ENCODE data around the gene MLLT1.

DNA sequence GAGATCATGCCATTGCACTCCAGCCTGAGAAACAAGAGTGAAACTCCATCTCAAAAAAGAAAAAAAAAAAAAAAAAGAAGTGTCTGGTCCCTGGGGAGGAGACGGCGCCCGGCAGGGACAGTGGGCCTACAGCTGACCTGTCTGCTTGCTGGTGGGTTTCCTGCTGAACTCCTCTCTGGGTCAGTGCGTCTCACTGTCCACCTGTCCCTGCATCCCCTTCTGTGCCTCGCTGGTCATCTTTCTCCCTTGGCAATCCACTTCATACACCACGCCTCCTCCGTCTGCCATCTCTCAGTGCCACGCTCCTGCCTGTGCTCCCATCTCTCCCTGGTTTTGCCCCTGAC, 80.9 kb downstream of the MLLT1 start:
- TF ChIP-seq POLR2A (IDR thresholded peaks at IDR 0.05; ENCODE audit: extremely low read depth, insufficient read length): no peak
- TF ChIP-seq, protein P1, sequence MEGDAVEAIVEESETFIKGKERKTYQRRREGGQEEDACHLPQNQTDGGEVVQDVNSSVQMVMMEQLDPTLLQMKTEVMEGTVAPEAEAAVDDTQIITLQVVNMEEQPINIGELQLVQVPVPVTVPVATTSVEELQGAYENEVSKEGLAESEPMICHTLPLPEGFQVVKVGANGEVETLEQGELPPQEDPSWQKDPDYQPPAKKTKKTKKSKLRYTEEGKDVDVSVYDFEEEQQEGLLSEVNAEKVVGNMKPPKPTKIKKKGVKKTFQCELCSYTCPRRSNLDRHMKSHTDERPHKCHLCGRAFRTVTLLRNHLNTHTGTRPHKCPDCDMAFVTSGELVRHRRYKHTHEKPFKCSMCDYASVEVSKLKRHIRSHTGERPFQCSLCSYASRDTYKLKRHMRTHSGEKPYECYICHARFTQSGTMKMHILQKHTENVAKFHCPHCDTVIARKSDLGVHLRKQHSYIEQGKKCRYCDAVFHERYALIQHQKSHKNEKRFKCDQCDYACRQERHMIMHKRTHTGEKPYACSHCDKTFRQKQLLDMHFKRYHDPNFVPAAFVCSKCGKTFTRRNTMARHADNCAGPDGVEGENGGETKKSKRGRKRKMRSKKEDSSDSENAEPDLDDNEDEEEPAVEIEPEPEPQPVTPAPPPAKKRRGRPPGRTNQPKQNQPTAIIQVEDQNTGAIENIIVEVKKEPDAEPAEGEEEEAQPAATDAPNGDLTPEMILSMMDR (IDR thresholded peaks at IDR 0.05; ENCODE audit: low read depth, low read length): no peak
- TF ChIP-seq, protein P2, sequence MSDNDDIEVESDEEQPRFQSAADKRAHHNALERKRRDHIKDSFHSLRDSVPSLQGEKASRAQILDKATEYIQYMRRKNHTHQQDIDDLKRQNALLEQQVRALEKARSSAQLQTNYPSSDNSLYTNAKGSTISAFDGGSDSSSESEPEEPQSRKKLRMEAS (IDR thresholded peaks at IDR 0.05; ENCODE audit: low read depth, low read length): no peak
- no peak for TF ChIP-seq MYC (IDR thresholded peaks at IDR 0.05; ENCODE audit: low read depth, low read length)
